GM10248 (cell line): ENCODE measurements around the gene EFCAB14.

ENCODE experiments used
- CTCF ChIA-PET: fragments of 300-600 bp; sonication (Branson Sonifier 250); formaldehyde crosslinking; extraction: SDS; loops from one replicate; lab custom pipeline; 2021; ENCODE audit warnings: antibody characterized with exemption; lab: Yijun Ruan, JAX
- POLR2A ChIA-PET: fragments of 350-650 bp; sonication (Branson Sonifier 250); formaldehyde crosslinking; extraction: SDS; loops from one replicate; lab custom pipeline; 2020; ENCODE audit warnings: antibody characterized with exemption; lab: Yijun Ruan, JAX
- DNase-seq: peaks from one replicate; pipeline ENCODE4 v3.0.0; 2012; ENCODE audit errors: extremely low spot score
- CTCF ChIP-seq: IDR thresholded peaks from 2 replicates; pipeline ENCODE4 v1.5.1; 2012; ENCODE audit warnings: mild to moderate bottlenecking, low read depth; ENCODE audit errors: extremely low read depth, missing control alignments, control extremely low read depth

Gene EFCAB14

GRCh38 chr1:46650491-46650890, 68.4 kb downstream of the EFCAB14 start:
- no peak for DNase-seq
- no peak for TF ChIP-seq CTCF
- CTCF ChIA-PET: no interaction called here
- POLR2A ChIA-PET: no interaction called here

- TF ChIP-seq CTCF: no peak
- ChIA-PET CTCF (interaction anchor here (1.4 kb wide), 1 partner anchor 26 kb away, joined by 3 read pairs; no protein-coding TSS in a partner anchor), POLR2A (no interaction called here)
- no peak for DNase-seq
Observed at GRCh38 chr1:46649764-46650163, 69.2 kb downstream of the EFCAB14 start.

- DNase-seq: no peak
- ChIA-PET POLR2A (no interaction called here), CTCF (interaction anchor here (1.2 to 1.3 kb wide), 3 partner anchors 10 to 80 kb away, joined by 3 read pairs; no protein-coding TSS in a partner anchor)
- TF ChIP-seq CTCF: no peak
Observed at GRCh38 chr1:46647611-46648010, 71.3 kb downstream of the EFCAB14 start.

- POLR2A ChIA-PET: no interaction called here
- TF ChIP-seq CTCF: no peak
- no peak for DNase-seq
- CTCF ChIA-PET: interaction anchor here (1.3 kb wide), 2 partner anchors 10 to 34 kb away, joined by 3 read pairs; no protein-coding TSS in a partner anchor
Observed at GRCh38 chr1:46646844-46647243, 72.1 kb downstream of the EFCAB14 start.

- TF ChIP-seq CTCF: no peak
- CTCF ChIA-PET: interaction anchor here (1.3 kb wide), 1 partner anchor 35 kb away, joined by 3 read pairs; no protein-coding TSS in a partner anchor
- DNase-seq: no peak
- POLR2A ChIA-PET: no interaction called here
Observed at GRCh38 chr1:46646331-46646730, 72.6 kb downstream of the EFCAB14 start.

- CTCF ChIA-PET: interaction anchor here (1.3 kb wide), 1 partner anchor 35 kb away, joined by 3 read pairs; no protein-coding TSS in a partner anchor
- no peak for DNase-seq
Observed at GRCh38 chr1:46645815-46646214, 73.1 kb downstream of the EFCAB14 start.

More at GRCh38 chr1:46645815-46646214, 73.1 kb downstream of the EFCAB14 start:
- POLR2A ChIA-PET: no interaction called here
- TF ChIP-seq CTCF: no peak
